HS-27A (cell line): Measurements from ENCODE around the gene TET2.

Experiments used
- DNase-seq: peaks from one replicate; pipeline ENCODE4 v3.0.0-alpha.2; 2012; ENCODE audit warnings: low read depth, missing footprints

TET2 gene

GRCh38 chr4:105182211-105182610 is 35.5 kb downstream of the TET2 start:
- DNase-seq, result no peak

GRCh38 chr4:105184316-105184980 is 37.8 kb downstream of the TET2 start:
- DNase-seq, result no peak

GRCh38 chr4:105186701-105187161 is 40.1 kb downstream of the TET2 start:
- no peak for DNase-seq

GRCh38 chr4:105189855-105190650 is 43.4 kb downstream of the TET2 start:
- DNase-seq, result no peak

GRCh38 chr4:105191621-105192210 is 45.0 kb downstream of the TET2 start:
- DNase-seq, result no peak

- no peak for DNase-seq
Observed at GRCh38 chr4:105192474-105192873, 45.8 kb downstream of the TET2 start.

- DNase-seq, result no peak
Observed at GRCh38 chr4:105192910-105193309, 46.2 kb downstream of the TET2 start.

GRCh38 chr4:105193536-105193935 is 46.9 kb downstream of the TET2 start:
- DNase-seq, result no peak

- DNase-seq, result no peak
Observed at GRCh38 chr4:105194328-105195231, 47.9 kb downstream of the TET2 start.

- no peak for DNase-seq
Observed at GRCh38 chr4:105196523-105197145, 50.0 kb downstream of the TET2 start.

- DNase-seq, result no peak
Observed at GRCh38 chr4:105197777-105198176, 51.1 kb downstream of the TET2 start.

GRCh38 chr4:105198541-105198940 is 51.9 kb downstream of the TET2 start:
- no peak for DNase-seq

- DNase-seq, result no peak
Observed at GRCh38 chr4:105206214-105206613, 59.5 kb downstream of the TET2 start.

GRCh38 chr4:105207386-105207785 is 60.7 kb downstream of the TET2 start:
- DNase-seq, result no peak

GRCh38 chr4:105208561-105208960 is 61.9 kb downstream of the TET2 start:
- DNase-seq, result no peak

GRCh38 chr4:105210916-105211315 is 64.2 kb downstream of the TET2 start:
- DNase-seq, result no peak

GRCh38 chr4:105215609-105216313 is 69.1 kb downstream of the TET2 start:
- no peak for DNase-seq

GRCh38 chr4:105225500-105225899 is 78.8 kb downstream of the TET2 start:
- DNase-seq, result no peak

GRCh38 chr4:105227054-105227453 is 80.4 kb downstream of the TET2 start:
- no peak for DNase-seq

GRCh38 chr4:105230287-105230686 is 83.6 kb downstream of the TET2 start:
- DNase-seq, result no peak

GRCh38 chr4:105232374-105232773 is 85.7 kb downstream of the TET2 start:
- DNase-seq, result no peak
